Pancreas (tissue), 10 donors: ENCODE results near the gene TMEM151B. TPM values are rescaled to one million over a fixed set of nuclear protein-coding genes. Genes with fewer than 3 reads are reported as not detected.
"Not testable (repeated sequence)": the region's sequence is repeated elsewhere in the genome, so short reads cannot be mapped to it uniquely, and the experiment has no call there.

Source experiments
- ATAC-seq, 4 donors: fragments of 200-7000 bp; cut with Tn5 transposase; one replicate each; pipeline versions ENCODE4 v1.8.0 to v1.9.1; 2020; ENCODE audit warnings: mild to moderate bottlenecking in 4 of 4, moderate library complexity in 4 of 4
- DNase-seq, 6 donors: peaks; one replicate each; pipeline ENCODE4 v3.0.0-alpha.2; 2020
- FAIRE-seq: peaks from 2 replicates; lab custom pipeline; 2012; peaks lifted over from hg19 to GRCh38; lab: Jason Lieb, UNC
- H3K27ac ChIP-seq, 4 donors: fragments of 200-600 bp; sonication (generic); 1 replicate in 3 of 4; 2 replicates in 1 of 4; pipeline versions ENCODE4 v1.5.0 to v1.8.0; 2020
- H3K27me3 ChIP-seq, 4 donors: fragments of 200-600 bp; one replicate each; pipeline ENCODE4 v1.8.0; 2021
- H3K36me3 ChIP-seq, 3 donors: fragments of 200-600 bp; sonication (generic) in 1 of 3; one replicate each; pipeline versions ENCODE4 v1.5.0 to v1.8.0; 2020 to 2021
- H3K4me1 ChIP-seq, 3 donors: fragments of 200-600 bp; one replicate each; pipeline ENCODE4 v1.8.0; 2021
- H3K4me3 ChIP-seq, 4 donors: fragments of 200-600 bp; sonication (generic) in 2 of 4; one replicate each; pipeline versions ENCODE4 v1.5.0 to v1.8.0; 2020 to 2021
- H3K9me3 ChIP-seq, 4 donors: fragments of 200-600 bp; one replicate each; pipeline ENCODE4 v1.8.0; 2021
- CTCF ChIP-seq, 4 donors: fragments of 200-600 bp; sonication (generic) in 3 of 4; IDR thresholded peaks; one replicate each; pipeline versions ENCODE4 v1.5.0 to v1.8.0; 2021; ENCODE audit warnings: antibody characterized with exemption in 4 of 4
- WGBS, 2 donors: extraction: QIAGEN DNeasy Blood & Tissue Kit; methylation state at CpG; one replicate each; pipeline ENCODE4 v1.1.7; 2013; 5-methylcytosine and 5-hydroxymethylcytosine counted together
- intact Hi-C, 3 donors: fragments of 100-400 bp; cut with DNase I; formaldehyde crosslinking; loops; one replicate each; pipeline versions ENCODE4 v1.11.1 to v1.14.2; 2022
- polyA plus RNA-seq, 2 donors: library from polyadenylated mRNA; stranded (reverse); fragments of 200-250 nt; gene quantifications; one replicate each; pipeline ENCODE4 v1.2.3, GENCODE V29; 2013
- total RNA-seq, 6 donors: library from RNA; stranded (reverse); fragmentation: NEBNext Ultra II Directional in 4 of 6; extraction: Animal tissue kit (Norgen Biotek cat#: 25700) in 4 of 6; gene quantifications; one replicate each; pipeline versions ENCODE4 v1.2.1 to v1.2.4, GENCODE V29; 2021 to 2023
- donor health status: healthy with polysubstance abuse.
- donor health status: DM: no; HTN: no; CAD: no; lungs with moderate emphysema.
- donor health status: DM: no; HTN: no; CAD: no.
- donor health status: control.
- donor health status: control.
- donor health status: Bipolar disorder and iron deficiency.
- donor health status: DM: yes; HTN: yes; CAD: no.
- donor health status: DM: no; HTN: no; CAD: no.
- donor health status: DM: no; HTN: no; CAD: no.
- donor health status: DM: yes; HTN: yes; CAD: no.

Gene TMEM151B
- total and polyA plus RNA-seq, 8 donors, result 0.06 to 0.65 (median 0.12) TPM; not detected in 2

- DNase-seq (no peak), ATAC-seq (no peak), FAIRE-seq (no peak)
- no peaks in the 10 kb centered on the region for H3K9me3 ChIP-seq
- peaks cover 0 to 1% (median 0%) of the 10 kb centered on the region in 3 donors for H3K36me3 ChIP-seq
- intact Hi-C loops, result no loop called here
- 40 to 43% methylated on average over 5 of the region's 5 CpGs for WGBS, 2 donors
- TF ChIP-seq CTCF (IDR thresholded peaks at IDR 0.05), result no peak
- no peak overlapping the region for H3K27ac ChIP-seq
- H3K4me1 ChIP-seq, result peaks cover 0 to 5% (median 0%) of the 10 kb centered on the region in 3 donors
- H3K27me3 ChIP-seq, result peaks cover 0 to 4% (median 0%) of the 10 kb centered on the region in 4 donors
- H3K4me3 ChIP-seq, result no peak overlapping the region
Observed at GRCh38 chr6:44315951-44316350, 45.7 kb downstream of the TMEM151B start.

GRCh38 chr6:44316481-44316880 lies 46.2 kb downstream of the TMEM151B start:
- intact Hi-C loops, result no loop called here
- Histone ChIP-seq H3K4me3 (no peak overlapping the region), H3K27me3 (peaks cover 0 to 4% (median 0%) of the 10 kb centered on the region in 4 donors), H3K9me3 (no peaks in the 10 kb centered on the region), H3K27ac (no peak overlapping the region), H3K4me1 (peaks cover 0 to 5% (median 0%) of the 10 kb centered on the region in 3 donors), H3K36me3 (no peaks in the 10 kb centered on the region)
- FAIRE-seq (no peak), DNase-seq (no peak), ATAC-seq (no peak)
- WGBS, 2 donors, result 73 to 77% methylated on average over 12 of the region's 12 CpGs
- no peak for TF ChIP-seq CTCF (IDR thresholded peaks at IDR 0.05)

GRCh38 chr6:44317136-44317631 lies 46.9 kb downstream of the TMEM151B start:
- ATAC-seq, DNase-seq, H3K9me3 ChIP-seq, H3K36me3 ChIP-seq, H3K4me1 ChIP-seq, H3K27ac ChIP-seq, FAIRE-seq, H3K4me3 ChIP-seq, intact Hi-C loops, H3K27me3 ChIP-seq: not testable (repeated sequence)
- WGBS, 2 donors, result 39 to 52% methylated on average over 9 of the region's 9 CpGs

GRCh38 chr6:44321210-44321609 lies 51.0 kb downstream of the TMEM151B start:
- H3K4me1 ChIP-seq, result no peaks in the 10 kb centered on the region
- no peaks in the 10 kb centered on the region for H3K9me3 ChIP-seq
- H3K27ac ChIP-seq, result no peak overlapping the region
- FAIRE-seq, result no peak
- no peaks in the 10 kb centered on the region for H3K36me3 ChIP-seq
- peaks cover 0 to 4% (median 0%) of the 10 kb centered on the region in 4 donors for H3K27me3 ChIP-seq
- no peak for DNase-seq
- no peak for TF ChIP-seq CTCF (IDR thresholded peaks at IDR 0.05)
- no peak overlapping the region for H3K4me3 ChIP-seq
- intact Hi-C loops, result no loop called here
- 77 to 89% methylated on average over 3 of the region's 3 CpGs for WGBS, 2 donors
- no peak for ATAC-seq

- DNase-seq (no peak), FAIRE-seq (no peak), ATAC-seq (no peak)
- Histone ChIP-seq H3K9me3 (no peaks in the 10 kb centered on the region), H3K27ac (no peak overlapping the region), H3K27me3 (peaks cover 0 to 3% (median 0%) of the 10 kb centered on the region in 4 donors), H3K4me1 (no peaks in the 10 kb centered on the region), H3K4me3 (no peak overlapping the region), H3K36me3 (no peaks in the 10 kb centered on the region)
- intact Hi-C loops, result no loop called here
- TF ChIP-seq CTCF (IDR thresholded peaks at IDR 0.05), result no peak
Observed at GRCh38 chr6:44327096-44327495, 56.8 kb downstream of the TMEM151B start.
